GM12892 (cell line): ENCODE measurements around the gene DUT.

Source experiments
- POLR2A ChIP-seq: IDR thresholded peaks from 2 replicates; pipeline ENCODE4 v1.6.1; 2011; ENCODE audit warnings: low read depth, low read length, control low read depth
- POLR2AphosphoS5 ChIP-seq: IDR thresholded peaks from 2 replicates; pipeline ENCODE4 v1.6.1; 2011; ENCODE audit warnings: low read depth, low read length, control low read depth
- TAF1 ChIP-seq: IDR thresholded peaks from 2 replicates; pipeline ENCODE4 v1.6.1; 2011; ENCODE audit warnings: low read depth, mild to moderate bottlenecking, control low read depth, low read length, borderline replicate concordance

DNA sequence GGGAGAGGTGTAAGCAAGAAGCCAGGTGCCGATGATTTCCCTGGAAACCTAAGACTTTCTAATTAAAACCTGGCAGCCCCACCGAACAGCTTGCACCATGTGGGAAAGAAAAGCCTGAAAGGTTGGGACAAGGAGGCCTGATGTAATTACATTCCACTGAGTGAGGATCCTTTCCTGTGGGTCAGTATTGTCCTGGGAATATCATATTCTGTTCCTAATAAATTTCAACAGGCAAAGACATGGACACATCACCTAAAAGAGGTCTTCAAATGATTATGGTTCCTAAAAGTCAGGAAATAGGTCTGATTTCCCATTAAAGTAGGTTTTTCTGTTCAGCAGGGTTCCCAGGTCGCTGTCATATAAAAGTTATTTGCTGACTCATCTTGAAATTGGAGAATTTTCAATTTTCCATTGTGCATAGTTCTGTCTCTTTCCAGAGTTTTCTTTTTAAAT is 58.5 kb downstream of the DUT start:
- TF ChIP-seq POLR2A (no peak), TAF1 (no peak), POLR2AphosphoS5 (no peak)
